PFSK-1 (cell line): ENCODE data around the gene KTN1.

Experiments used
- FOXP2 ChIP-seq: optimal IDR thresholded peaks from 2 replicates; pipeline ENCODE3; 2011; ENCODE audit warnings: borderline replicate concordance, control low read depth, inconsistent platforms; ENCODE audit not compliant: insufficient read depth; ENCODE audit errors: extremely low read length, extremely low read depth
- POLR2AphosphoS5 ChIP-seq: IDR thresholded peaks from 2 replicates; pipeline ENCODE4 v1.6.1; 2012; ENCODE audit warnings: low read depth, mild to moderate bottlenecking, control low read depth, low read length, moderate library complexity
- REST ChIP-seq, 2 experiments: IDR thresholded peaks; 2 replicates each; pipeline versions ENCODE4 v1.6.1 to v1.8.0; 2011 to 2012; ENCODE audit warnings: low read depth in 2 of 2, low read length in 2 of 2, control low read depth in 1 of 2, inconsistent platforms in 1 of 2, mild to moderate bottlenecking in 1 of 2, moderate library complexity in 1 of 2; ENCODE audit not compliant: insufficient read depth in 1 of 2
- SIN3A ChIP-seq: IDR thresholded peaks from 2 replicates; pipeline ENCODE4 v1.6.1; 2012; ENCODE audit warnings: mild to moderate bottlenecking, low read length, moderate library complexity, borderline replicate concordance; ENCODE audit not compliant: insufficient read depth
- TAF1 ChIP-seq: IDR thresholded peaks from 2 replicates; pipeline ENCODE4 v1.6.1; 2012; ENCODE audit warnings: low read length, control low read depth, borderline replicate concordance; ENCODE audit not compliant: insufficient read depth

KTN1 gene

GRCh38 chr14:55731881-55732498 is 152.0 kb downstream of the KTN1 start:
- TF ChIP-seq TAF1 (no peak), POLR2AphosphoS5 (no peak), REST (IDR thresholded peaks at IDR 0.05; ENCODE audit: insufficient read depth in 1 of 2, low read depth in 2 of 2, low read length in 2 of 2) (no peak), SIN3A (no peak), FOXP2 (no peak)

- TF ChIP-seq SIN3A (no peak), FOXP2 (no peak), TAF1 (no peak), REST (IDR thresholded peaks at IDR 0.05; ENCODE audit: insufficient read depth in 1 of 2, low read depth in 2 of 2, low read length in 2 of 2) (no peak), POLR2AphosphoS5 (no peak)
These were observed 153.6 kb downstream of the KTN1 start for GRCh38 chr14:55733599-55733998.
